Skeletal muscle tissue (tissue), 4 donors: ENCODE measurements around the gene CGB3. TPM values are rescaled to one million over a fixed set of nuclear protein-coding genes. Genes with fewer than 3 reads are reported as not detected.
"Not testable (repeated sequence)": the region's sequence is repeated elsewhere in the genome, so short reads cannot be mapped to it uniquely, and the experiment has no call there.

Experiments used
- H3K27ac ChIP-seq: one replicate; pipeline ENCODE4 v1.7.0; 2013; ENCODE audit warnings: mild to moderate bottlenecking, low read depth, low read length, inconsistent platforms
- H3K27me3 ChIP-seq, 3 donors: one replicate each; pipeline ENCODE4 v1.7.0; 2013; ENCODE audit warnings: low read length in 3 of 3; ENCODE audit not compliant: control insufficient read depth in 3 of 3, insufficient read depth in 3 of 3
- H3K36me3 ChIP-seq, 3 donors: one replicate each; pipeline ENCODE4 v1.7.0; 2013; ENCODE audit warnings: low read length in 3 of 3; ENCODE audit not compliant: control insufficient read depth in 3 of 3, insufficient read depth in 3 of 3
- H3K4me1 ChIP-seq, 3 donors: one replicate each; pipeline ENCODE4 v1.7.0; 2013; ENCODE audit warnings: low read length in 3 of 3, mild to moderate bottlenecking in 3 of 3; ENCODE audit not compliant: control insufficient read depth in 3 of 3, insufficient read depth in 3 of 3
- H3K4me3 ChIP-seq, 3 donors: one replicate each; pipeline ENCODE4 v1.7.0; 2013; ENCODE audit warnings: low read length in 3 of 3
- H3K9ac ChIP-seq, 3 donors: one replicate each; pipeline ENCODE4 v1.7.0; 2013; ENCODE audit warnings: low read length in 3 of 3, mild to moderate bottlenecking in 3 of 3, moderate library complexity in 2 of 3, low read depth in 1 of 3
- H3K9me3 ChIP-seq, 3 donors: one replicate each; pipeline ENCODE4 v1.7.0; 2013; ENCODE audit warnings: low read length in 3 of 3; ENCODE audit not compliant: control insufficient read depth in 3 of 3
- total RNA-seq: library from RNA; depleted of rRNA; stranded (reverse); fragments of >200 nt; gene quantifications from one replicate; pipeline ENCODE4 v1.2.3, GENCODE V29; 2014
- donor health status: Osteomylitis.

The CGB3 gene
- total RNA-seq, 1 donor from 2014 or later, result not detected

GRCh38 chr19:49028686-49029085 lies 4.6 kb upstream of the CGB3 start:
- not testable (repeated sequence) for H3K9ac ChIP-seq, H3K36me3 ChIP-seq, H3K27ac ChIP-seq, H3K4me3 ChIP-seq, H3K27me3 ChIP-seq, H3K4me1 ChIP-seq, H3K9me3 ChIP-seq

DNA sequence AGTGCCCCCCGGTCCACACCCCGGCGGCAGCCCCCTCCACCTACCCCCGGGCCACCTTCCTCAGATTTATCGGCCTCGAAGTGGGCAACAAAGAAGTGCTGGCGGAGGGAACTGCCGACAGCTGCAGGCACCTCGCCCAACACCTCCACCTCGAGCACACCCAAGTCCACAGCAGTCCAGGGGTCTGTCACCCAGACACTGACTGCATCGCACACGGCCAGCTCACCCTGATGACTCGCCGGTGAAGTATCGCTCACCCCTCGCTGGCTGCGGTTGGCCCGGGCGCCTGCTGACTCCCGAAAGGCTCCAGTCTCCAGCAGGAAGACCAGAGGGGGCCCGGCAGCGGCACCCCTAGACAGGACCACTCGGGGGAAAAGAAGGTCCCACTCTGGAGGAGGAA lies 1.5 kb upstream of the CGB3 start:
- H3K36me3 ChIP-seq, H3K9ac ChIP-seq, H3K27me3 ChIP-seq, H3K4me3 ChIP-seq, H3K4me1 ChIP-seq, H3K27ac ChIP-seq, H3K9me3 ChIP-seq: not testable (repeated sequence)

GRCh38 chr19:49025088-49025487 lies 955 bp upstream of the CGB3 start:
- H3K4me3 ChIP-seq, H3K27me3 ChIP-seq, H3K9me3 ChIP-seq, H3K9ac ChIP-seq, H3K4me1 ChIP-seq, H3K27ac ChIP-seq, H3K36me3 ChIP-seq: not testable (repeated sequence)

DNA sequence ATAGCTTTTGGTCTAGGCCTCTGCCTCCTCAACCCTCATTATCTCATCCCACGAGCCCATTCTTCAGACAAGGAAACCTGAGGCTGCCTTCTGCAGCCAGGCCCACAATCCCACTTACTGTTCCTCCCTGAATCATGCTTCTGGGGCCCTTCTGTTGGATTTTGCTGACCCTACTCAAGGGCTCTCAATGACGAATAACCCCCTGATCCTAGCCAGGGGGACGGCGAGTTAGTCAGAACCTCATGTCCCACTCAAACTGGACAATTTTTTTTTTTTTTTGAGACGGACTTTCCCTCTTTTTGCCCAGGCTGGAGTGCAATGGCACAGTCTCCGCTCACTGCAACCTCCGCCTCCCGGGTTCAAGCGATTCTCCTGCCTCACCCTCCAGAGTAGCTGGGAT lies 2.0 kb downstream of the CGB3 start:
- H3K4me1 ChIP-seq, result peaks cover 15 to 21% (median 16%) of the 10 kb centered on the region in 3 donors
- H3K9me3 ChIP-seq, result no peaks in the 10 kb centered on the region
- no peaks in the 10 kb centered on the region for H3K36me3 ChIP-seq
- peaks cover 2 to 11% (median 4%) of the 10 kb centered on the region in 3 donors for H3K27me3 ChIP-seq
- H3K27ac ChIP-seq, result no peak overlapping the region
- no peak overlapping the region for H3K9ac ChIP-seq
- H3K4me3 ChIP-seq, result no peak overlapping the region

DNA sequence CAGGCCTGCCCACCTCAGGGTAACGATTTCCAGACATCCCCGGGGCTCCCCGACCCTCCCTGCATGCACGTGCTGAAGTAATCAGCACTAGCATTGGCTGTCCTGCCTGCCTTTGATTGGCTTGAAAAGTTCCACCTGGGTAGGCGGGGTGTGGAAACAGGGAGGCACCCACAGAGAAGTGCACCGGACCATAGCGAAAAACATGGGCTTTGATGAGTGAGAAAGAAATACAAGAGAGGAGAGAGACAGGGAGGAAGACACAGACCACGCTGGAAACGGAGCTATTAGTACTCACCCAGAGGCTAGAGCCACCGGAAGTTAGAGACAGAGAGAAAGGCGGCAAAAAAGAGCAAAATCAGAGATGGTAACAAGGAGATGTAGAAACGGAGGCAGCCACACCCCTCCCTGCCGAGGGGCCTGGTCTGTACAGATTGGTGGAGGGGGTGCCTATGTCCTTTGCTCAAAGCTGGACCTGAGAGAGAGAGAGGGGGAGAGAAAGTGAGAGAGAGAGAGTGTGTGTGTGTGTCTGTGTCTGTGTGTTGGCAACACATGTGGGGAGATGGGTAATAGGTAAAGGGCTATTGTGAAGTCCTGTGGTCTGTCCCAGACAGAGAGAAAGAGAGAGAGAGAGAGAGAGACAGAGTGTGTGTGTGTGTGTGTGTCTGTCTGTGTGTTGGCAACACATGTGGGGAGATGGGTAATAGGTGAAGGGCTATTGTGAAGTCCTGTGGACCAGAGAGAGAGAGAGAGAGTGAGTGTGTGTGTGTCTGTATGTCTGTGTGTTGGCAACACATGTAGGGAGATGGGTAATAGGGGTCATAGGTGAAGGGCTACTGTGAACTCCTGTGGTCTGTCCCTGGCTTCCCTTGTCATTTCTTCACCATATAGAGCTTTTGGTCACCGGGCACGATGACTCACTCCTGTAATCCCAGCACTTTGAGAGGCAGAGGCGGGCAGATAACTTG lies 2.9 kb downstream of the CGB3 start:
- peaks cover 15 to 21% (median 16%) of the 10 kb centered on the region in 3 donors for H3K4me1 ChIP-seq
- peaks cover 3 to 11% (median 4%) of the 10 kb centered on the region in 3 donors for H3K27me3 ChIP-seq
- H3K9ac ChIP-seq, result no peak overlapping the region
- H3K9me3 ChIP-seq, result no peaks in the 10 kb centered on the region
- H3K27ac ChIP-seq, result no peak overlapping the region
- peaks cover 0 to 1% (median under 1%) of the 10 kb centered on the region in 3 donors for H3K36me3 ChIP-seq
- no peak overlapping the region for H3K4me3 ChIP-seq

DNA sequence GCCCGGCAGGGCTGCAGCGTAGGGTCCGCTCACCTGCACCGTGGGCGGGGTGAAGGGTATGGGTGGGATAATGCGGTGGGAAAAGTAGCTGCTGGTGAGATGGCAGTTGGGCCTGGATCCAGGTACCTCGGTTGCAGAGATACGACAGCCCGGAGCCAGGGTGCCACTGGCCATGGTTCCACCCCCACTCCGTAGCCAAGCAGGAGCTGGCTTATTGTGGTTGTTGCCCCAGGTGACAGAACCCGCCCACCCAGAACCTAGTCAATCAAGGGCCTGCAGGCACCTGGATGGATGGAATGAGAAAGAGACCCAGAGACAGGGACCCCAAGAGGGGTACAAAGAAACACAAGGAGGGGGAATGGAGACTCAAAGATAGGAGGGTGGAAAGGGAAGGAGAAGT lies 3.8 kb downstream of the CGB3 start:
- H3K4me1 ChIP-seq, result peaks cover 15 to 21% (median 16%) of the 10 kb centered on the region in 3 donors
- H3K9me3 ChIP-seq, result no peaks in the 10 kb centered on the region
- peaks cover 3 to 11% (median 4%) of the 10 kb centered on the region in 3 donors for H3K27me3 ChIP-seq
- H3K9ac ChIP-seq, result no peak overlapping the region
- peaks cover 4 to 10% (median 9%) of the 10 kb centered on the region in 3 donors for H3K36me3 ChIP-seq
- no peak overlapping the region for H3K4me3 ChIP-seq
- no peak overlapping the region for H3K27ac ChIP-seq

DNA sequence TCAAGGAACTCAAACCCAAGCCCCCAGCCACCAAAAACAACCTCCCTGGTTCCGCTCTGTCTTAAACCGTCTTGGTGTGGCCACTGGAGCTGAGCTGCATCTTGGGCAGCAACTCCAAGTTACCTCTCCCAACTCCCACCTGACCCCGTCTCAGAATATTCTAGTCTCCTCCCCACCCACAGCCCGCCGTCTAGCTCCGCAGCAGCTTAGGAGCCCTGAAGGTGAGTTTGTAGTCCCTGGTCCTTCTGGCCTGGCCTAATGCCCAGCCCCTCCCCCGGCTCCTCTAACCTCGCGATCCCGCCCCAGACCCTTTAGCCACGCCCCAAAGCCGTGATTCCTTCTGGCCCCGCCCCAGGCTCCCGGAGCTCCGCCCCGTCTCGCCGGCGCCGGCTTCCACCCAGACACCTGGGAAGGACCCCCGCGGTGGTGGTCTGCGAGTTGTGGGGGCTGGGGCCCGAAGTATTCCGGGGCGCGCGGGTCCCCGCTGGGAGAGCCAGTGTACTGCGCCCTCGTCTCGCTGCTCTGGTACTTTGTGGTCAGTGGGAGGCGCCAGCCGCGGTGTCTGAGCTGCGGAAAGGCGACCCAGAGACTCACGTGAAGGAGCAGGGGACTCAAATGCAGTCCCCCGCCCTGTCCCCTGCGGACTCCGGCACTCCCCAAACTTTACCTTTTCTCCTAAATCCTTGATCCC lies 4.7 kb downstream of the CGB3 start:
- no peak overlapping the region for H3K27ac ChIP-seq
- H3K4me1 ChIP-seq, result peaks cover 15 to 21% (median 16%) of the 10 kb centered on the region in 3 donors
- peaks cover 13 to 20% (median 19%) of the 10 kb centered on the region in 3 donors for H3K36me3 ChIP-seq
- H3K4me3 ChIP-seq, result peak overlapping the region; percentile 54 to 61 (median 60)
- H3K27me3 ChIP-seq, result peaks cover 3 to 11% (median 4%) of the 10 kb centered on the region in 3 donors
- H3K9me3 ChIP-seq, result no peaks in the 10 kb centered on the region
- H3K9ac ChIP-seq, result peak overlapping the region in 2 of 3 donors; percentile 14 to 66

DNA sequence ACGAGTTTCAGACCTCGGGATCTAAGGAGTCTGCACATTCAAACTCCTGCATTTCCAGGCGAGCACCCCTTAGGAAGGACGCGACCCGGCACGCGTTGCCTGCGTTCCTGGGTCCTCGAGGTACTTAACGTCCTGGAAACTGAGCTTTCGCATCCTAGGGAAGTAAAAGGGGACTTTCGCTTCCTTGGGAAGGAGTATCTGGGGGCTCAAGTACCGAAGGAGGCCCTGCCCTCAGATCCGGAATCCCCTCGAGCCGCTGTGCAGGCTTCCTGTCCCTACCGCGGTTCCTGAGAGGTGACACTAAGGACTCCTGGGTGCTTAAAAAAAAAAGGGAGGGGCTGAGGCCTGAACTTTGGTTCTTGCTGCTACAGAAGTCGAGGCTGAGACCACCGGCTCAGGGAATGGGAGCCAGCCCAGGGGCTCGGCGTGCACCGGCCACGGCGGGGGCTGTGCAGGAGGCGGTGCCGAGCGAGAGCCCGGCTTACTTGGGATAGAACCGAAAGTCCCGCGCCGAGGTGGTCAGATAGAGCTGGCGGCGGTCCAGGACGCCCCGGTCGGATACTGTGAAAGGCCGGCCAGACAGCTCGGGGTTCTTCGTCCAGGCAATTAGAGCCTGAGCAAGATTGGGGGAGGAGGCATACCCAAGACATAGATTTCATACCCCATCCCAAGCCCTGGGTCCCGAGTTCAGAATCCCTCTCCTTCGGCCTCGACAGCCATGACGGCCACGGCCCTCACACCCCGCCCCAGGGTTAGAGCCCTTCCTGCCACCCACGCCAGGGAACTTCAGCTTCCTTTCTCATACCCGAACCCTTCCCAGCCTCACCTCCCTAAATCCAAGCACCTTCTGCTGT lies 5.5 kb downstream of the CGB3 start:
- peaks cover 13 to 25% (median 22%) of the 10 kb centered on the region in 3 donors for H3K36me3 ChIP-seq
- H3K27ac ChIP-seq, H3K9me3 ChIP-seq: not testable (repeated sequence)
- peaks cover 3 to 11% (median 4%) of the 10 kb centered on the region in 3 donors for H3K27me3 ChIP-seq
- peak overlapping the region; percentile 54 to 61 (median 60) for H3K4me3 ChIP-seq
- peak overlapping the region; percentile 23 to 66 (median 43) for H3K9ac ChIP-seq
- peaks cover 15 to 21% (median 16%) of the 10 kb centered on the region in 3 donors for H3K4me1 ChIP-seq

GRCh38 chr19:49017666-49018351 lies 6.3 kb downstream of the CGB3 start:
- Histone ChIP-seq H3K9ac (peak overlapping the region; percentile 23 to 66 (median 43)), H3K27me3 (peaks cover 3 to 11% (median 4%) of the 10 kb centered on the region in 3 donors), H3K4me1 (peaks cover 15 to 21% (median 16%) of the 10 kb centered on the region in 3 donors), H3K9me3 (no peaks in the 10 kb centered on the region), H3K36me3 (peaks cover 13 to 25% (median 22%) of the 10 kb centered on the region in 3 donors), H3K4me3 (peak overlapping the region; percentile 54 to 61 (median 60)), H3K27ac (no peak overlapping the region)
